PC-9 (cell line): ENCODE data around the gene C2CD5. TPM values are rescaled to one million over a fixed set of nuclear protein-coding genes. Genes with fewer than 3 reads are reported as not detected.

Experiments
- BruUV-seq: library from RNA; stranded (reverse); fragments of 400-500 nt; replicated peaks from 2 replicates; lab custom pipeline; 2021; lab: Mats Ljungman, UMichigan
- CTCF ChIA-PET: fragments of 300-600 bp; sonication (Branson Sonifier 250); formaldehyde crosslinking; loops from one replicate; lab custom pipeline; 2022; ENCODE audit warnings: antibody characterized with exemption; lab: Charles Lee
- POLR2A ChIA-PET: fragments of 300-600 bp; sonication (Branson Sonifier 250); formaldehyde crosslinking; loops from one replicate; lab custom pipeline; 2022; ENCODE audit warnings: antibody characterized with exemption; ENCODE audit not compliant: unreplicated experiment; lab: Charles Lee
- DNase-seq, 2 experiments: peaks; one replicate each; pipeline versions ENCODE4 v3.0.0 to v3.0.0-alpha.2; 2015 to 2022; ENCODE audit warnings: mixed read lengths in 1 of 2
- H2AFZ ChIP-seq: fragments of 200-600 bp; sonication (generic); 2 replicates; pipeline ENCODE4 v1.8.1; 2017; ENCODE audit warnings: antibody characterized with exemption
- H3F3A ChIP-seq: fragments of 200-600 bp; sonication (generic); 2 replicates; pipeline ENCODE4 v1.8.1; 2017; ENCODE audit warnings: antibody characterized with exemption, mild to moderate bottlenecking, low read depth; ENCODE audit not compliant: insufficient read depth
- H3K27ac ChIP-seq: fragments of 200-600 bp; sonication (generic); 2 replicates; pipeline ENCODE4 v1.6.1; 2016; ENCODE audit warnings: mixed run types
- H3K27me3 ChIP-seq: fragments of 200-600 bp; sonication (generic); 2 replicates; pipeline ENCODE4 v1.6.1; 2016; ENCODE audit warnings: low read depth, mixed run types; ENCODE audit not compliant: insufficient read depth
- H3K36me3 ChIP-seq: fragments of 200-600 bp; sonication (generic); 2 replicates; pipeline ENCODE4 v1.6.1; 2016; ENCODE audit warnings: low read depth, mixed run types
- H3K4me1 ChIP-seq: fragments of 200-600 bp; sonication (generic); replicated peaks from 2 replicates; pipeline ENCODE4 v1.6.1; 2016; ENCODE audit warnings: mixed run types; ENCODE audit not compliant: insufficient read depth
- H3K4me2 ChIP-seq: fragments of 200-600 bp; sonication (generic); 2 replicates; pipeline ENCODE4 v1.6.1; 2017; ENCODE audit warnings: mixed run types
- H3K4me3 ChIP-seq: fragments of 200-600 bp; sonication (generic); 2 replicates; pipeline ENCODE4 v1.6.1; 2016; ENCODE audit warnings: mixed run types
- H3K79me2 ChIP-seq: fragments of 200-600 bp; sonication (generic); 2 replicates; pipeline ENCODE4 v1.6.1; 2017; ENCODE audit warnings: low read depth, mixed run types
- H3K9me2 ChIP-seq: fragments of 200-600 bp; sonication (generic); 2 replicates; pipeline ENCODE4 v1.8.1; 2017; ENCODE audit warnings: mild to moderate bottlenecking; ENCODE audit not compliant: insufficient read depth
- H3K9me3 ChIP-seq: fragments of 200-600 bp; sonication (generic); 2 replicates; pipeline ENCODE4 v1.8.1; 2016; ENCODE audit warnings: low read depth; ENCODE audit not compliant: insufficient read depth
- H4K20me1 ChIP-seq: fragments of 200-600 bp; sonication (generic); 2 replicates; pipeline ENCODE4 v1.8.1; 2017; ENCODE audit not compliant: insufficient read depth
- CTCF ChIP-seq: fragments of 200-600 bp; sonication (generic); conservative IDR thresholded peaks from 2 replicates; pipeline ENCODE4 v1.6.1; 2017; ENCODE audit warnings: mixed run types, antibody characterized with exemption, mild to moderate bottlenecking, moderate library complexity
- EZH2 ChIP-seq: fragments of 200-600 bp; sonication (generic); IDR thresholded peaks from 2 replicates; pipeline ENCODE4 v1.8.0; 2017; ENCODE audit warnings: antibody characterized with exemption, low read depth
- intact Hi-C: fragments of 100-400 bp; cut with micrococcal nuclease; formaldehyde crosslinking; loops from one replicate; pipeline ENCODE4 v1.10.0; 2022; ENCODE audit not compliant: unreplicated experiment
- total RNA-seq: library from RNA; stranded (reverse); gene quantifications from 2 replicates; pipeline ENCODE4 v1.2.3, GENCODE V29; 2021

C2CD5 gene
- total RNA-seq, 1 experiment from 2014 or later: 28.6 TPM

- TF ChIP-seq EZH2 (no peak), CTCF (no peak)
- Histone ChIP-seq H3K9me3 (no peaks in the 10 kb centered on the region), H4K20me1 (no peaks in the 10 kb centered on the region), H2AFZ (no peak overlapping the region), H3K9me2 (no peaks in the 10 kb centered on the region), H3K27ac (no peak overlapping the region), H3K36me3 (0 out of 2 replicates have a peak, but pooled peaks cover 6% of the 10 kb centered on the region), H3K79me2 (no peaks in the 10 kb centered on the region), H3K4me2 (no peak overlapping the region), H3F3A (no peaks in the 10 kb centered on the region), H3K4me3 (no peak overlapping the region), H3K27me3 (no peaks in the 10 kb centered on the region), H3K4me1 (no peaks in the 10 kb centered on the region)
- intact Hi-C loops: no loop called here
- POLR2A ChIA-PET: interaction anchor here (0.6 kb wide), 1 partner anchor 149 kb away, joined by 4 read pairs; the partner anchor contains the start of gene ETNK1
- no peak for DNase-seq
- CTCF ChIA-PET: no interaction called here
- no TSS peak for BruUV-seq
Measured at GRCh38 chr12:22476133-22476532, 68.2 kb downstream of the C2CD5 start.

GRCh38 chr12:22474970-22475720 lies 69.2 kb downstream of the C2CD5 start:
- intact Hi-C loops: no loop called here
- 0 out of 2 replicates have a peak, but pooled peaks cover 6% of the 10 kb centered on the region for H3K36me3 ChIP-seq
- H2AFZ ChIP-seq: no peak overlapping the region
- no peak for TF ChIP-seq EZH2
- TF ChIP-seq CTCF: no peak; the same call in 1 of the 2 replicates
- CTCF ChIA-PET: no interaction called here
- BruUV-seq: no TSS peak
- H4K20me1 ChIP-seq: no peaks in the 10 kb centered on the region
- no peaks in the 10 kb centered on the region for H3K4me1 ChIP-seq
- no peaks in the 10 kb centered on the region for H3K79me2 ChIP-seq
- no peak for DNase-seq
- POLR2A ChIA-PET: interaction anchor here (0.5 kb wide), 1 partner anchor 16 kb away, joined by 9 read pairs; no protein-coding TSS in a partner anchor
- no peaks in the 10 kb centered on the region for H3K27me3 ChIP-seq
- H3K4me2 ChIP-seq: no peak overlapping the region
- H3K27ac ChIP-seq: no peak overlapping the region
- H3K9me2 ChIP-seq: no peaks in the 10 kb centered on the region
- H3K4me3 ChIP-seq: no peak overlapping the region
- no peaks in the 10 kb centered on the region for H3F3A ChIP-seq
- no peaks in the 10 kb centered on the region for H3K9me3 ChIP-seq

- intact Hi-C loops: no loop called here
- POLR2A ChIA-PET: no interaction called here
- TF ChIP-seq EZH2 (no peak), CTCF (no peak)
- Histone ChIP-seq H2AFZ (no peak overlapping the region), H3K4me2 (no peak overlapping the region), H3K27ac (no peak overlapping the region), H4K20me1 (no peaks in the 10 kb centered on the region), H3K9me2 (no peaks in the 10 kb centered on the region), H3K4me3 (no peak overlapping the region), H3K36me3 (0 out of 2 replicates have a peak, but pooled peaks cover 12% of the 10 kb centered on the region), H3K27me3 (no peaks in the 10 kb centered on the region), H3K9me3 (no peaks in the 10 kb centered on the region), H3K4me1 (no peaks in the 10 kb centered on the region), H3K79me2 (no peaks in the 10 kb centered on the region), H3F3A (no peaks in the 10 kb centered on the region)
- CTCF ChIA-PET: no interaction called here
- no TSS peak for BruUV-seq
- no peak for DNase-seq
Measured at GRCh38 chr12:22473212-22473611, 71.1 kb downstream of the C2CD5 start.
